ENCODE data around the gene MRPS24. TPM values are rescaled to one million over a fixed set of nuclear protein-coding genes. Genes with fewer than 3 reads are reported as not detected.

MRPS24 gene
- total RNA-seq, result 73.1 and 78.1 TPM in 2 replicates

DNA sequence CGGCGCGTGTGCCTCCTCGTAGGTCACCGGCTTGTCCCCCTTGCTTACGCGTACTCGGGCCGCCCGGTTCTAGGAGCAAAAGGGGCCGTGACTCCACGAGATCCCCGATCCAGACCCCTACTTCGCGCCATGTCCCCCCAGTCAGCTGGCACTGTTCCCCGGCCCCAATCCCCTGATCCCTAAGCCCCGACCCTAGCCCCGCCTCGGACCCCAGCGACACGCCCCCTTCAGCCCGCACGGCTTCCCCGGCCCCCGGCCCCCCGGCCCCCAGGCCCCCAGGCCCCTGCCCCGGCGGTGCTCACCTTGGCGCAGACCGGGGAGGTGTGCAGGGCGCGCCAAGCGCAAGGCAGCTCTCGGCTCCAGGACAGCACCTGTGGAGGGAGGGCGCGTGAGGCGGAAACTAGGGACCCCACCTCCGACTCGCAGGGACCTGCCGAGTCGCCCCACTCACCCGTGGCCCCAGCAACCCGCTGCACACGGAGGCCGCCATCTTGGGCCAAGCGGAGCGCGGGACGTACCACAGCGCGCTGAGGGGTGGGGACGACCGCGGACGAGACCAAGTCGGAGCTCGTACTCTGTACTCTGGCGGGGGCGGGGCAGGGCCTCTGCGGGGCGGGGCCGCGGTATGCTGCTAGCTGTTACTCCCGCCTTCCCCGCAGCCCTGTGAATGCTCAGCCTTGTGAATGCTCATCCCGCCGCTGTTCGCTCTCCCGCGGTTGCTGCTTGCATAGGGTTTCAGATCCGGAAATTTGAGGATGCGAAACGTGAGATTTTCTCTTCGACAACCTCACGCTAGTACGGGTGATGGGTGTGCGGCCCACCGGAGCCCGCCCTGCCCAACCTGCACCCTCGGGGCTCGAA, at the start of gene MRPS24:
Gene MRPS24, minus strand, starts transcription at position 512 of the 861 bp plus-strand sequence. Its CDS starts 22 bp downstream, at position 490.
- ATAC-seq (ENCODE audit: low read depth), result peak; percentile 98
- peaks cover 35% of the 10 kb centered on the region for H3K36me3 Mint-ChIP-seq (ENCODE audit: low read depth)
- no peaks in the 10 kb centered on the region for H3K9me3 Mint-ChIP-seq
- peak within 1 kb of the TSS; percentile 89 for H3K27ac Mint-ChIP-seq
- intact Hi-C loops (cut with micrococcal nuclease), result loop anchor here (1.0 to 10.0 kb wide), 6 partner anchors 30 to 1987 kb away; partner anchors contain the start of genes STK17A, UBE2D4 and URGCP
- no peaks in the 10 kb centered on the region for H3K27me3 Mint-ChIP-seq
- CTCF ChIA-PET, result interaction anchor here (1.0 kb wide), 1 partner anchor 287 kb away, joined by 7 read pairs; the partner anchor contains the start of gene STK17A
- POLR2A ChIA-PET, result interaction anchor here (0.6 to 2.0 kb wide), 16 partner anchors 13 to 980 kb away, joined by 3 to 16 read pairs (median 4); partner anchors contain the start of genes COA1, MRPL32, PSMA2 and STK17A
- TF ChIP-seq, protein P1, sequence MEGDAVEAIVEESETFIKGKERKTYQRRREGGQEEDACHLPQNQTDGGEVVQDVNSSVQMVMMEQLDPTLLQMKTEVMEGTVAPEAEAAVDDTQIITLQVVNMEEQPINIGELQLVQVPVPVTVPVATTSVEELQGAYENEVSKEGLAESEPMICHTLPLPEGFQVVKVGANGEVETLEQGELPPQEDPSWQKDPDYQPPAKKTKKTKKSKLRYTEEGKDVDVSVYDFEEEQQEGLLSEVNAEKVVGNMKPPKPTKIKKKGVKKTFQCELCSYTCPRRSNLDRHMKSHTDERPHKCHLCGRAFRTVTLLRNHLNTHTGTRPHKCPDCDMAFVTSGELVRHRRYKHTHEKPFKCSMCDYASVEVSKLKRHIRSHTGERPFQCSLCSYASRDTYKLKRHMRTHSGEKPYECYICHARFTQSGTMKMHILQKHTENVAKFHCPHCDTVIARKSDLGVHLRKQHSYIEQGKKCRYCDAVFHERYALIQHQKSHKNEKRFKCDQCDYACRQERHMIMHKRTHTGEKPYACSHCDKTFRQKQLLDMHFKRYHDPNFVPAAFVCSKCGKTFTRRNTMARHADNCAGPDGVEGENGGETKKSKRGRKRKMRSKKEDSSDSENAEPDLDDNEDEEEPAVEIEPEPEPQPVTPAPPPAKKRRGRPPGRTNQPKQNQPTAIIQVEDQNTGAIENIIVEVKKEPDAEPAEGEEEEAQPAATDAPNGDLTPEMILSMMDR (IDR thresholded peaks at IDR 0.05), result no peak
- H3K4me3 Mint-ChIP-seq, result peak within 1 kb of the TSS; percentile 93
- peak; percentile 85 for DNase-seq
- peaks cover 21% of the 10 kb centered on the region for H3K4me1 Mint-ChIP-seq

DNA sequence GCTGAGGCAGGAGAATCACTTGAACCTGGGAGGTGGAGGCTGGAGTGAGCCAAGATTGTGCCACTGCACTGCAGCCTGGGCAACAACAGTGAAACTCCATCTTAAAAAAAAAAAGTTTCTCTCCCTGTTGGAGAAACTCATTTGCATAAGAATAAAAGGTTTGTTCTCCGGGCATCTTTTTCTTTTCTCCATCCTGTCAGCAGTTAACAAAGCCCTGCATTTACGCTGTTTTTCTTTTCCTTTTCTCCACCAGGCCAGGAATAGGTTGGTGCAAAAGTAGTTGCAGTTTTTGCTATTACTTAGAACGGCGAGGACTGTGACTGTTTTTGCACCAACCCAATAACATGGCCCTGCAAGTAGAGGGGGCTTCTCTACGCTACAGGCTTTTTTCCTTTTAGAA, 46.6 kb upstream of the MRPS24 start:
- Mint-ChIP-seq H3K4me3 (no peak overlapping the region), H3K36me3 (ENCODE audit: low read depth) (peaks cover 8% of the 10 kb centered on the region), H3K4me1 (no peaks in the 10 kb centered on the region), H3K9me3 (no peaks in the 10 kb centered on the region), H3K27me3 (no peaks in the 10 kb centered on the region), H3K27ac (no peak overlapping the region)
- TF ChIP-seq, protein P1 (IDR thresholded peaks at IDR 0.05), result no peak
- intact Hi-C loops (cut with micrococcal nuclease), result no loop called here
- no peak for DNase-seq
- POLR2A ChIA-PET, result interaction anchor here (0.5 kb wide), 1 partner anchor 9 kb away, joined by 3 read pairs; no protein-coding TSS in a partner anchor
- CTCF ChIA-PET, result no interaction called here
- ATAC-seq (ENCODE audit: low read depth), result no peak

DNA sequence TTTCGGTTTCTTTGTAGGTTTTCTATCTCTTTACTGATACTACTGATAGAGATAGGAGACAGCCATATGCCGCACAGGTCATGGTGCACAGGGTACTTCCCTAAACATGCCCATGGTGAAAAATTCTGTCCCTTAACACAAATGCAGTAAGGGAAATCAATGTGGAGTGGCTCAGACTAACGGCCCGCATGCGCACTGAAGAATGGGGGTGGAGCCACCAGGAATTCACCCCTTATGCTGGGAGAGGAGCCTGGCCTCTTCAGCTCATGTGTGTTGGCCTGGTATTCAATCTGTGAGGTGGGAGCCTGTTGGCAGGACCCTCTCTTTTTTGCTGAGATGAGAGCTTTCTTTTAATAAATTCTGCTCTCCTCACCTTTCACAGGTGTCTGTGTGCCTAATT, 45.5 kb upstream of the MRPS24 start:
- peaks cover 8% of the 10 kb centered on the region for H3K36me3 Mint-ChIP-seq (ENCODE audit: low read depth)
- ChIA-PET POLR2A (interaction anchor here (1.0 kb wide), 1 partner anchor 12 kb away, joined by 4 read pairs; the partner anchor contains the start of gene UBE2D4), CTCF (no interaction called here)
- ATAC-seq (ENCODE audit: low read depth) (no peak), DNase-seq (no peak)
- no peaks in the 10 kb centered on the region for H3K27me3 Mint-ChIP-seq
- no peak overlapping the region for H3K4me3 Mint-ChIP-seq
- intact Hi-C loops (cut with micrococcal nuclease), result no loop called here
- no peak overlapping the region for H3K27ac Mint-ChIP-seq
- H3K9me3 Mint-ChIP-seq, result no peaks in the 10 kb centered on the region
- TF ChIP-seq, protein P1 (IDR thresholded peaks at IDR 0.05), result no peak
- H3K4me1 Mint-ChIP-seq, result no peaks in the 10 kb centered on the region

DNA sequence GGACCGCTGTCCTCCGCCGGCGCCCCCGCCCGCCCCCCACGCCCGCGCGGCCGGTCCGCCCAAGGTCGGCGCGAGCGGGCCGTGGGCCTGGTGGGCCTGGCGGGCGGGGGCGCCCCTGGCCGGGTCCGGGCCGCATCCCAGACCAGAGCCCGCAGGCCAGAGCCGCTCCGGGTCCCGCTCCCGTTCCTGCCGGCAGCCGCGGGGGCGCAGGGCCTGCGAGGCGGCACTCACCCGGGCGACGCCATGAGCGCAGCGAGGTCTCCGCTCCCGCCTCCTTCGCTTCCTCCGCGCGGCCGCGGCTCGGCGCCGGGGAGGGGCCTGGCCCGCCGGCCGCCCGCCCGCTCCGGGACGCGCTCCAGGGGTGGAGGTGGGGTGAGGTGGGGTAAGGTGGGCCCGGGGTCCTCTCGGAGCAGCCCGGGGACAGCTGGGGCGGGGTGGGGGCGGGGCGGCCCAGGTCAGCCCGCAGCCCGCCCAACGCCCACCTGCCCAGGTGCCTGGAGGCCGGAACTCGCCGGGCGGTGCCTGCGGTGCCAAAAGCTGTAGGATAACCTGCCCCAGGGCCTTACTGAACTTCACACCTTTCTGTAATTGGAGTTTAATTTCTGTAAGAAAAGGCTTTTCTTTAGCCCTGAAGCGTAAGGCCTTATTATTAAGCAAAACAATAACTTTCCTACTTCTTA, 37.2 kb upstream of the MRPS24 start, which contains the start of gene URGCP:
Gene URGCP, minus strand, starts transcription at position 266 of the 680 bp plus-strand sequence. Its CDS starts 21 bp downstream, at position 245.
- ChIA-PET POLR2A (interaction anchor here (1.1 to 1.7 kb wide), 2 partner anchors 20 to 37 kb away, joined by 5 to 17 read pairs; partner anchors contain the start of genes MRPS24 and UBE2D4), CTCF (interaction anchor here (0.5 kb wide), 1 partner anchor 29 kb away, joined by 4 read pairs; no protein-coding TSS in a partner anchor)
- Mint-ChIP-seq H3K27ac (peak within 1 kb of the TSS; percentile 92), H3K27me3 (no peaks in the 10 kb centered on the region), H3K4me3 (peak within 1 kb of the TSS; percentile 94), H3K9me3 (no peaks in the 10 kb centered on the region), H3K36me3 (ENCODE audit: low read depth) (peaks cover 3% of the 10 kb centered on the region), H3K4me1 (peaks cover 22% of the 10 kb centered on the region)
- peak; percentile 90 for ATAC-seq (ENCODE audit: low read depth)
- peak; percentile 64 for DNase-seq
- intact Hi-C loops (cut with micrococcal nuclease), result loop anchor here (1.0 to 5.0 kb wide), 2 partner anchors 20 to 39 kb away; partner anchors contain the start of genes MRPS24 and UBE2D4
- TF ChIP-seq, protein P1 (IDR thresholded peaks at IDR 0.05), result no peak
